ENCODE results near the gene EPB41L2.

DNA sequence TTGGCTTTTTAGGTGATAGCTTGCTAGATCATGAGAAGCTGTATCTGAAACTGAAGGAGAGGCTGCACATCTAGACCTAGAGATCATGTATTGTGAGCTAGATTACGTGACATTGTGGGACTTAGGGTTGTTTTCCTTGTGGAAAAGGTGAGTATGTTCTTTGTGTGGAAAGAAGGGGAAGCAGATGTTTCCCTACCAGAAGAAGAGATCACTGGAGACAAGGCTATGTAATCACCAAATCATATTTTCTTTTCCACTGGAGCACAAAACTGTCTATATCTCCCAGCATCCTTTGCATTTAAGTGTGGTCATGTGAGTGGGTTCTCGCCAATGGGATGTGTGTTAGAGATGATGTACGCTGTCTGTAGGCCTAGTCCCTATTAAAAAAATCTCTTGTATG lies 7.0 kb upstream of the EPB41L2 start:
- TF ChIP-seq, protein P1, sequence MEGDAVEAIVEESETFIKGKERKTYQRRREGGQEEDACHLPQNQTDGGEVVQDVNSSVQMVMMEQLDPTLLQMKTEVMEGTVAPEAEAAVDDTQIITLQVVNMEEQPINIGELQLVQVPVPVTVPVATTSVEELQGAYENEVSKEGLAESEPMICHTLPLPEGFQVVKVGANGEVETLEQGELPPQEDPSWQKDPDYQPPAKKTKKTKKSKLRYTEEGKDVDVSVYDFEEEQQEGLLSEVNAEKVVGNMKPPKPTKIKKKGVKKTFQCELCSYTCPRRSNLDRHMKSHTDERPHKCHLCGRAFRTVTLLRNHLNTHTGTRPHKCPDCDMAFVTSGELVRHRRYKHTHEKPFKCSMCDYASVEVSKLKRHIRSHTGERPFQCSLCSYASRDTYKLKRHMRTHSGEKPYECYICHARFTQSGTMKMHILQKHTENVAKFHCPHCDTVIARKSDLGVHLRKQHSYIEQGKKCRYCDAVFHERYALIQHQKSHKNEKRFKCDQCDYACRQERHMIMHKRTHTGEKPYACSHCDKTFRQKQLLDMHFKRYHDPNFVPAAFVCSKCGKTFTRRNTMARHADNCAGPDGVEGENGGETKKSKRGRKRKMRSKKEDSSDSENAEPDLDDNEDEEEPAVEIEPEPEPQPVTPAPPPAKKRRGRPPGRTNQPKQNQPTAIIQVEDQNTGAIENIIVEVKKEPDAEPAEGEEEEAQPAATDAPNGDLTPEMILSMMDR (IDR thresholded peaks at IDR 0.05; ENCODE audit: poor library complexity): no peak
- no peak for TF ChIP-seq EZH2 (IDR thresholded peaks at IDR 0.05; ENCODE audit: borderline replicate concordance)
- no peak for TF ChIP-seq EZH2phosphoT487 (IDR thresholded peaks at IDR 0.05; ENCODE audit: low read depth, severe bottlenecking, unreplicated experiment)
